Inferior parietal cortex (tissue), 1 donor: ENCODE results near the gene KRT36.

Experiments used
- DNase-seq: peaks from one replicate; pipeline ENCODE4 v3.0.0-alpha.2; 2016; ENCODE audit errors: extremely low spot score

KRT36 gene

DNA sequence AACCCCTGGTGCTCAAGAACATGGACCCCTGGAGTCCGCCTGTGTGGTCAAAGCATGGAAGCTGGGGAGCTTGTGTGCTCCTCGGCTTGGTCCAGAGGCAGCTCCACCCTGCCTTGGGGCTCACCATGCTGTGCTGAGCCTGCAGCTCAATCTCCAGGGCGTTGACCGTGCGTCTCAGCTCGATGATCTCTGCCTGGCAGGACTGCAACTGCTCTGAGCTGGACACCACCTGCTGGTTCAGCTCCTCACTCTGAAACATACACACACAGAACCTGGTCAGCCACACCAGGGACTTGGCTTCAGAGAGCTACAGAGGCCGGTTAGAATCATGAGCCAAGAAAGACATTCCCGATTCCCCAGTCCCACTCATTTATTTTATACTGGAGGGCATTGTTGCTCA, 11.5 kb downstream of the KRT36 start:
- no peak for DNase-seq

DNA sequence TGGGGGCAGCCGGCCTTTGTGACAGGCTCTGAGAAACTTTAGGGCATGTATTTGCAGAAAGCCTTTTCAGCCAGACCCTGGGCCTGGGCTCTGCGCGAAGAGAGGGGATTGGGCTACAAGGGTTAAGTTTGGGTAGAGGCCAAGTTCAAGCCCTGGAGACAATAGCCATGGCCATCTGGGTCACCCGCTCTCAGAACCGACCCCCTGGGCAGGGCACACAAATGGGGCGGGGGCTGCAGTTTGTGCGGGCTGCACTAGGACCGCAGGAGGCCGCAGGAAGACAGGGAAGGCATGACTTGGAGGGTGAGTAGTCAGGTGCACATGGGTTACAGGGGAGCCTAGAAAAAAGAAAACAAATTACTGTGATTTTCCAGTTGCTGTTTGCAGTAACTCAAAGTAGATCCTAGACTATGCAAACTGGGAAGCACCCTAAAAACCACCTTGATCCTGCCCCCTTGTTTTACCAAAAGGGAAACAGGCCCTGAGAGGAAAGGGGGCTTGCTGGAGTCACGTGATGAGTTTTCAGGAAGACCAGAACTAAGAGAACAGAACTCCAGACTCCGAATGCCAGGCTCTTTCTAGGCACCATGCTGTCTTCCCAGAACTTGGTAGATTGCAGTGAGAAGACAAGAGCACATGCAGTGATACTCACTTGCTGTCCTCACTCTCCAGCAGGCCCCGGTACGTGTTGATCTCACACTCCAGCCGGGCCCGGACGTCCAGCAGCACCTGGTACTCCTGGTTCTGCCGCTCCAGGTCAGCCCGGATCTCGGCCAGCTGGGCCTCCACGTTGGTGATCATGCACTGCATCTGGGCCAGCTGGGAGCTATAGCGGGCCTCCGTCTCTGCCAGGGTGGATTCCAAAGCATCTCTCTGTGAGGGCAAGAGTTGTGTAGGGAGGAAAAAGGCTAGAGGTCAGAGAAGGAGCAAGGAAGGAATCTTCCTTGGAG, 12.6 kb downstream of the KRT36 start:
- no peak for DNase-seq

DNA sequence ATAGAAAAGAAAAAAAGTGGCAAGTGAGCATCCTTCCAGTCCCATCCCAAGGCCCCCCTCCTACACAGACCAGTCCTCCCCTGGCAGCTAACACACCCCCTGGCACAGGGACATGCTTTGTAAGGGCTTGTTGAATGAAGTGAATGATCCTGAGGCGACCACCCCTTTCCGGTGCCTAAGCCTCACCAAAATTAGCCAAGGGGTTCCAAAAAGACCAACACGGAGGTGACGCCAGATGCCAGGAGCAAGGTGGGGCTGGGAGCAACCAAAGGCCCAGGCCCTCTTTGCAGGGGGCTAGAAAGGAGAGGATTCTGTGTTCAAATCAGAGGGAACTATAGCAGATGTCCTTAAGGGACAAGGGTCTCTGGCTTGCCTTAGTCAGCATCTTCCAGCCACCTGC, 14.3 kb downstream of the KRT36 start:
- DNase-seq, result no peak

DNA sequence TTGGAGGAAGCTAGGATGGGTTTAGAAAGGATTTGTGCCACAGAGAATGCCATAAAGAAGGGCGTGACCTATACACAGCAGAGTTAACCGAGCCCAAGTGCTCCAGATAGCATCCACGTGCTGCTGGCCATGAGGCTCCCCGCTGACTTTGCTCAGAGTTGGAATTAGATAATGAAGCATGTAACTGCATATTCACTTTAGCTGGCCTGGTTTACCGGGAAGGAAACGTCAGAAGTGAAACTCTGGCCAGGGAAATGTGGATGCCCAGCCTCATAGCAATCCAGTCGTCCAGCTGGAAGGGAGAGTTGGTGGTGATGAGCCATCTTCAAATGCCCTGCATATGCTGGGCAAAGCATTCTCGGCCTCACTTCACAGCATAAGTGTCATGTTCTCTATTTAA, 14.8 kb downstream of the KRT36 start:
- DNase-seq, result no peak

DNA sequence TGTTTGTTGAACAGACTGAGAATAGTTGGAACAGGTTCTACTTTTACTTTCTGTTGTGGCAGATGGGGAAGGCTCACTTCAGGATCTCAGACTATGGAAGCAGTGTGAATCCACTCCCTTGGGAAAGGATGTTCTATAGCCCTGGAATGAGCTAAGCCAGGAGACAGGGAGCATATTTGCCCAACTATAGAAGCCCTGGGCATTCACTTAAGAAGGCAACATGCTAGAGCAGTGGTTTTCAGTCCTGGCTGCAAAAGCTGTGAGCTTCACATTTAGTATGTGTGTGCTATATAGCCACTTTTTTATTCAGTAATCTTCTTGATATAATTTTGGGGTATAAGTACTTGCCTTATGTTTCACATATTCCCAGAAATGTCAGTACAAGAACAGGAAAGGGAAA, 21.4 kb downstream of the KRT36 start:
- DNase-seq, result no peak

DNA sequence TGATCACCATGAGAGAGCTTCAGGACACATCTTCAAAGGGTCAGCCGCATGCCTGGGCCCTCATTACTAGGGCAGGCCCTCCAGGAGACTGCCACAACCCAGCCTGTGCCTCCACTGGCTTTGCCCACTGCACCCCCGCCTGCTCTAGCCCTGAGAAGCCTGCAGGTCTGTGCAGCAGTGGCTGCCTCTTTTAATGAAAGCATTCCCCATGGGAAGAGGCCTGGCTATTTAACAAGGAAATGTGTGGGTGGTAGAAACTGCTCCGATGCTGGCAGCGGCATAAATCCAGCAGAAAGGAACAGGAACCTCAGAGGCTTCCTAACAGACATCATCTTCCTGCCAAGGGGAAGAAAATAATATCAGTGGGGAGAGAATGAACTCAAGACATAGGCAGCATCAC, 22.1 kb downstream of the KRT36 start:
- no peak for DNase-seq

DNA sequence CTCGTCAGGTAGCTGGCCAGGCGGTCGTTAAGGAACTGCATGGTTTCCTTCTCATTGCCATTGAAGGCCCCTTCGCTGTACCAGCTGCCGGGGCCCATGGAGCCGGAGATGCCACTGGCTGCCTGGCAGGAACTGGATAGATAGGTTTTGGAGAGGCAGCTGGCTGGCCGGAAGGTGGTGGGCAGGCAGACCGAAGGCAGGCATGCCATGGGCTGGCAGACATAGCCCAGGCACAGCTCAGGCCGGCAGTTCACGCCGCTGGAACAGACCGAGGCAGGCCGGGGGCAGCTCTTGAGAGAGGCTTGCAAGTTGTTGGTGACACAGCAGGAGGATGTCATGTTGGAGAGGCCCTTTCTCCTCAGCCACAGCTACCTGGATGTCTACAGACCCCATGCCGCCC, 22.7 kb downstream of the KRT36 start, which contains the start of gene KRT32:
TSS of gene KRT32 (minus strand) at position 399 of the 400 bp plus-strand sequence. CDS start at position 338, 61 bp downstream.
- no peak for DNase-seq

DNA sequence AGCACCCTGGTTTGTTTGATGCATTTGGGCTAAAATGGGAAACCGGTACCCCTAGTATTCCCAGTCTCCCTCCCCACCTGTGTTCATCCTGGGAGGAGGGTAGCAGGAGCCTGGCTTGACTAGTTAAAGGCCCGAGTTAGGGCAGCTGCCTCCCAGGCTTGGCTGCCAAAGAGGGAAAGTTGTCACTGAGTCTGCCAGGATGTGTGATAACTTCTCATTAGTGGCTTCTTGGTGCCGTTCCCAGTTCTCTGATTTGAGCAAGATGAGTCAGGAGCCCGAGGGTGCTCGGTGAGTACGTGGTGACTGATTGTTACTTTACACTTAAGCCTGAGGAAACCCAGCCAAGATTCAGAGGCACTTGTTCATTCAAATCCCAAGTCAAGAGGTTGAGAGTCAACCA, 25.0 kb downstream of the KRT36 start:
- DNase-seq, result peak; percentile 66

DNA sequence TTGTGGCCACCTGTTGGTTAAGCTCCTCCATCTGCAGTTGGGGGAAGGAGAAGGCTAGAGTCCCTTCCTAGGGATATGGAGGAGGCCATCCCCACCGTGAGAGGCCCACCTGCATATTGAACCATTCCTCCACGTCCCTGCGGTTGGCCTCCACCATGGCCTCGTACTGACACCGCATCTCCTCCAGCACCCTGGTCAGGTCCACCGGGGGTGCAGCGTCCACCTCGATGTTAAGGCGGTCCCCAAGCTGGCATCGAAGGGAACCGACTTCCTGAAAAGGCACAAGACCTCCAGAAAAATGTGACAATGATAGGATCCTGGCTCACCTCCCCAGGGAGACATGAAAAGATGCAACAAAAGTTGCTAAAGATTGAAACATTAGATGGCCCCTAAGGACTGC, 25.5 kb downstream of the KRT36 start:
- no peak for DNase-seq

DNA sequence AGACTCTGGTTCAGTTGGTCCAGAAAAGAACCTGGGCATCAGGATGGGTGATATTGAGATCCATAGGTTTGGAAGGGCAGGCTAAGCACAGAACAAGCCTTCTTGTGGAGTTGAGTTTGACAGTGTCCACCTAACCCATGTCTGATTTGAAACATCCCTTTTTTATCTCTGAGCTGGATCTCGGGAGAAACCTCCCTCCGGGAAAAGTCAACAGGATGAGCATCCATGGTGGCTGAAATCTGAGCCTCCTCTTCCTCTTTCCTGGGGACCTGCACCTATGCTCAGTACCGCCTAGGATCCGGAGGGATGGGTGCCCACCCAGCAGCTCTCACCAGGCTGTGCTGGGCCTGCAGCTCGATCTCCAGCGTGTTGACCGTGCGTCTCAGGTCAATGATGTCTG, 26.0 kb downstream of the KRT36 start:
- DNase-seq, result no peak

DNA sequence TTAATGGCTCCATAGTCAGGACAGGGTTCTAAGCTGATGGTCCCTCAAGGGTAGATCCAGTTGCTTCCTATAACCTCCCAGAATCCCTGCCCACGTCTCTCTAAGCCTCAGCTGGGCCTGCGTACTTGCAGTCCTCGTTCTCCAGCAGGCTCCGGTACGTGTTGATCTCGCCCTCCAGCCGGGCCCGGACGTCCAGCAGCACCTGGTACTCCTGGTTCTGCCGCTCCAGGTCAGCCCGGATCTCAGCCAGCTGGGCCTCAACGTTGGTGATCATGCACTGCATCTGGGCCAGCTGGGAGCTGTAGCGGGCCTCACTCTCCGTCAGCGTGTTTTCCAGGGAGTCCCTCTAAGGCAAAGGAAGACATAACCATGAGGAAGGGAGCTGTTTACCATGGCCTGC, 27.0 kb downstream of the KRT36 start:
- no peak for DNase-seq

DNA sequence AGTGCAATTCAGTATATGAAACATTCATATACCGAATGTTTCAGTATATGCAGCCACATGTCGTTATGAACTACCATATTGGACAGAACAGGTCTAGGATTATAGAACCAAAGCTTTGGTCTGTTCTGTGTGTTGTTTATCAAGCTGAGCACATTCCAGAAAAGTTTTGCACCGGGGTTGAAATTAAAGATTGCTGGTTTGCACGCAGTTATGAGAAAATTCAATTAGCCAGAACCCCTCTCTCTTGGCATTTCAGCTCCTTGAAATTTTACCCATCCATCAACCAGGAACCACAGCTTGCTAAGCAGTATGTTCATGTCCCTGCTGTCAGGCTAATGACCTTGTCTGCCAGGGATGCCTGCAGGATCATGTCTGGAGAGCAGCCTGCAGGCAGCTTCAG, 32.0 kb downstream of the KRT36 start:
- DNase-seq, result no peak

DNA sequence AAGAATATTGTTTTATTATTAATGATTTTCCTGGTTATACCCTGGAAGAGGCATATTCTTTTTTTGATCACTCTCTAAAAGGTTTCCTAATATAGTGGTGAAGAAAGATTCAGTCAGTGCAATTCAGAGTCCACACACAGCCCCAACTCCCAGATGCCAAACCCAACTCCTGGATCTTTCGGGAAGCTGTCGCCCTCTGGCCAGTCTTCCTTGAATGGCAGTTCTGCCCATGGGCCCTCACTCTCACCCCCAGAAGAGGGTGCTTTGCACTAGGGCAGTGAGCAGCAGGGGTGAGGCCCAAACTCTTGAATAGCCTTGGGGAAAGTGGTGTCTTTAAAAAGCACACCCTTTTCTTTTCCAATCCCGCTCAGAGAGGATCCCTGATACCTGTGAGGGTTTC, 33.5 kb downstream of the KRT36 start:
- DNase-seq, result no peak

DNA sequence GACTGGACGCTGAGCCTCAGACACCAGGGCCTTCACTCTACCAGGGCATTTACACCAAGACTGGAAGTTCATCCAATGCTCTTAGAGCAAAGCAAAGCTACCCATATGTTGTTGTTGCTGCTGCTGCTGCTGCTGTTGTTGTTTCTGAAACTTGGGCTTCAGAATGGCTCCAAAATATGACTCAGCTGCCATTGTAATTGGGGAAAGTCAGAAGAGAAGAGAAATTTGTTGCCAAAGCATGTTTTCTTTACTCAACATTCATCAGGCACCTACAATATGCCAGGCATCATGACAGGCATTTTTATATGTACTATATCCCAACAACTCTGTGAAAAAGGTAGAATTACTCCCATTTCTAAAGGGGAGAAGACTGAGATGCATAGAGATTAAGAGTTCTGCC, 34.5 kb downstream of the KRT36 start:
- DNase-seq, result no peak

DNA sequence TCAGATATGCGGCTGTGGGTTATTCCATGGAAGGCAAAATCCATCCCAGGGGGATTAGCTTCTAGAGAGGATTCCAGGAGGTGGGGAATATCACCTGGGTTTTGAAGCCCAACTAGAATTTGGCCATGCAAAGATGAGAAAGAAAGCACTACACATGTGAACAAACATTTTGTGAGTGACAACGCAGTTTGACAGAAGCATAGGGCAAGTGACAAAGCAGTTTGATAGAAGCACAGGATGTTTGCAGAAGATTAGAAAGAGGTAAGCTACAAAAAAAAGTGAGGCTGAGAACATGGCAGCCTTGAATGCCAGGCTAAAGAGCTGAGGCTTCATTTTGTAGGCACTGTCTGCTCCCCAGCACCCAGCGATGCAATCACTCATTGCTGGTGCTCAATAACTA, 36.6 kb downstream of the KRT36 start:
- no peak for DNase-seq

DNA sequence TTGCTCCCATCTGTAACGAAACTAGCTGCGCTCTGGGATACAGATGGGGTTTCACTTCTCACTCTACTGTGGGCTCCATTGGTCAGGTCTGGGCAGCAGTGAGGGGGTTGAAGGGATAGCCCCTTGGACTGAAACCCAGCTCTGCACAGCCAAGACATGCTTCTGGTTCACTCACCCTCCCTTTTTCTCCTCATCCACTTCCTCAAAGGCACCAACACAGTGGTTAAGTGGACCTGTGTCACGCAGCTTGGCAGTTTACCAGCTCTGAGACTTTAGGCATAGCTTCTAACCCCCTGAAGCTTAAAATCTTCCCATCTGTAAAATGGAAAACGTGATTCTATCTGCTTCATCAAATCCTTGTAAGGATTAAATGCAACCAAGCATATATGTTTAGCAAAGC, 37.4 kb downstream of the KRT36 start:
- DNase-seq, result no peak

DNA sequence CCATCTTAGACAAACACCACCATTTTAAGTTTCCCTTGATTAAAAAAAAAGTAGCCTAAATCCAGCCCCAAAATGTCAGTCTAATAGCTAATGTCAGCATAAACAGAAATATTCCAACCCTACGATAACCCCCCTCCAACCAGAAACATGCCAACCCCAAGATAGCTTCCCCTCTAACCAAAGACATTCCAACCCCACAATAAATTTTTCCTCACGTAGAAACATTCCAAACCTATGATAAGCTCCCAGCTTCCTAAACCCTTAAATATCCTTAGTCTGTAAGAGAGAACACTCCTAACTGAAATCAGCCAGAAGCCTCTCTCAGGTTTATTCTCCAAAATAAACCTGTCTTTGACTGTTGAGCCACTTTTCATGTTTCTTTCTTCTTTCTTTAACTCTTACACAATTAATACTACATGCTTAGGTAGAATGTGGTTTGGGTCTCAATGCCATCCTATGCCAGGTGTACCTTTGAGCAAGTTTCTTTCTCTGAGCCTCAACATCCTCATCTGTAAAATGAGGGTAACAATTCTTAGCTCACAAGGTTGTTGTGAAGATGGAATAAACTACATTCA, 38.5 kb downstream of the KRT36 start:
- DNase-seq, result no peak

DNA sequence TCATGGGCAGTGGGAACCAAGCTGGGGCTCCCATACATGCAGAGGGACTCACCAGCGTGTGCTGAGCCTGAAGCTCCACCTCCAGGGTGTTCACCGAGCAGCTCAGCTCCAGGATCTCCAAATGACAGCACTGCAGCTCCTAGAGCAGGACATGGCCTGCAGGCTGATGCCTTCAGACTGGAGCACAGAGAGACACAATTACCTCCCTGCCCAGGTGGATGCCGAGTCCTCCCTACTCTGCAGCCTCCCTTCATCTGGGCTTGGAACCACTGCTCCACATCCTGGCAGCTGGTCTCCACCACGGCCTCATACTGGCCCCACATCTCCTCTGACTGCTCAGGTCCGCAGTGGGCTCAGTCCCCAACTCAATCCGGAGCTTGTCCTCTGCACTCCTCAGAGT, 40.7 kb downstream of the KRT36 start:
- DNase-seq, result no peak

DNA sequence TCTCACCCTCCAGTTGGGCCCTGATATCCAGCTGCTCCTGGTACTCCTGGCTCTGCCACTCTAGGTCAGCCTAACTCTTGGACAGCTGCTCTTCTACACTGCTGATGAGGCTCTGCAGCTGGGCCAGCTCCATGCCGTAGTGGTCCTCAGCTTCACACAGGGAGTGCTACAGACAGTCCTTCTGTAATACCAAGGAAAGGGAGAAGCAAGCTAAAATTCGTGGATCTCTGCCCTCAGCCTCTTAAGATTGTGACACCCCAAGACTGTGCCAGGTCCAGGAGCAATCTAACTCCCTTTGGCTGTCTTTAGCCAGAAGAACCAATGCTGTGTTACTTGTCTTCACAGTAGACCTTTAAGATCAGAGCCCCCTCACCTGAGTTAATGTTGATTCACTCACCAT, 41.2 kb downstream of the KRT36 start:
- DNase-seq, result no peak

DNA sequence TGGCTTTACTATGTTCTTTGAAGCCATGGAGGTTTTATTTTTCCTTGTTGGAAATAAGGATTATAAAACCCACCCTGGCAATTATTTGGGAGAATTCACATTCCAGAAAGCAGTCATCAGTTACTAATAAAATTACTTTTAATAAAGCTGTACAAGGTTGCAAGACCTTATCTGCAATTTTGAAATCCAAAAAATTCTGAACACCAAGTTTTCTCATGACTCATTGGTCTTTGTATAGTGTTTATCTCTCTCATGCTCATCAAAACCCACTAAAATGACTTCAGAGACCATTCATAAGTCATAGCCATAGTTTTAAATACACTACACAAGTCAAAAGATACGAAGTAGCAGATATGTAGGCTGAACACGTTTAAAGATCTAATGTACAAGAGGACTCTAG, 42.9 kb downstream of the KRT36 start:
- DNase-seq, result no peak

DNA sequence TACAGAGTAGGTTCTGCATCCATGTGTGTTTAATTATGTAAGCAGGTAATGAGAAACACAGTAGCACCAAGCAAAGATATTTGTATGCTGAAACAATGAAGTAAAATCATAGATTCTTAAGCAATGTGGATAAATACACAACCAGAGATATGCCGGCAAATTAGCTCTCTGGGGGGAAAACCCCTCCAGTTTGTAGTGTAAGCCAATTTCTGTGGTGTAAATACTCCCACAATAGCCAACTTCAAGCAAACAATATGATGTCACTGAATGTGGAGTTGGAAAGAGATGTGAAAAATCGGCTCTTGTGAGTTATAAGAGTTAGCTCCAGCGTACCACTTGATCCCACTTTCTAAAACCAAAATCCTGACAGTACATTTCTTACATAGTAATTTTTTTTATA, 45.1 kb downstream of the KRT36 start:
- DNase-seq, result no peak

DNA sequence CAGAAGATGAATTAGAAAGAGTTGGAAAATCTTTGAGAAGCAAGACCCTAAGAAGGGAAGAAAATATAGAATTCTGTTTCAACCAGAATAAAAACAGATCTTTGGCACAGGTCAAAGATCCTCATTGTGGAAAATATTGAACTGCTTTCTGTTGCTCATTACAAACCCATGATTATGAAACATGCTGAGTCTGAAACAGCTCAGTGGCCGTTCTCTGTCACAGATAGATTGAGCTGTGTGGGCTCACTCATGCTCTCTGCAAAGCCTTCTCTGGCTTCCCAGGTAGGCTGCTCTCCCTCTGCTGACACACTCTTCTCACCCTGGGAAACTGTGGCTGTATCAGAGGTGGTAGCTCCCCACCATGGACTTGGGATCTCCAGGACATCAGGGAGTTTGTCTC, 45.5 kb downstream of the KRT36 start:
- DNase-seq, result no peak

DNA sequence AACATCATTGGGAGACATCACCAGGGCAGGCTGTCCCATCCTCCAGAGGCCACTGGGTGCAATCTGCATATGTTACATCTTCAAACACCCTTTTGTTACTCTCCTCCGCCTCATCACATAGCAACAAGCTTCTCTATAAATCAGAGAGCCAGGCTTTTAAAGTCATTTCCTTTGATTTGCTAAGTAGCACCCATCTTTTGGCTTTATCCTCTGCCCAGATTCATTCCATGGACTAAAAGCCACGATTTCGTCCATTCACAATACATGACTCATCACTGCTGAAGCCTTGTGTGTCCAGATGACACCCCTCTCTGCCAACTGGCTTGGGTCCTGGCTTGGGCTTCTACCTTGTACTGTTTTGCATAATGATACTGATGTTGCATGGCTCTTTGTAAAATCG, 47.0 kb downstream of the KRT36 start:
- no peak for DNase-seq
